T-helper 1 cell treated with Interleukin-12 subunit alpha and Interleukin-12 subunit beta and Interleukin-4 antibody, amounts not matched to agents 30 μg/mL and 1 μg/mL, for 36 hours (primary cell): Measurements from ENCODE around the gene MDM4.

Experiments
- H3K27ac Mint-ChIP-seq: one replicate; pipeline ENCODE4 v1.8.0; 2021; ENCODE audit warnings: mild to moderate bottlenecking, mixed read lengths
- H3K27me3 Mint-ChIP-seq: one replicate; pipeline ENCODE4 v1.8.0; 2021; ENCODE audit warnings: low read depth, mixed read lengths
- H3K36me3 Mint-ChIP-seq: one replicate; pipeline ENCODE4 v1.8.0; 2021; ENCODE audit warnings: low read depth, mixed read lengths
- H3K4me1 Mint-ChIP-seq: one replicate; pipeline ENCODE4 v1.8.0; 2021; ENCODE audit warnings: low read depth, mixed read lengths
- H3K4me3 Mint-ChIP-seq: one replicate; pipeline ENCODE4 v1.8.0; 2021; ENCODE audit warnings: mild to moderate bottlenecking, moderate library complexity, mixed read lengths
- H3K9me3 Mint-ChIP-seq: one replicate; pipeline ENCODE4 v1.8.0; 2021; ENCODE audit warnings: mixed read lengths

MDM4 gene

DNA sequence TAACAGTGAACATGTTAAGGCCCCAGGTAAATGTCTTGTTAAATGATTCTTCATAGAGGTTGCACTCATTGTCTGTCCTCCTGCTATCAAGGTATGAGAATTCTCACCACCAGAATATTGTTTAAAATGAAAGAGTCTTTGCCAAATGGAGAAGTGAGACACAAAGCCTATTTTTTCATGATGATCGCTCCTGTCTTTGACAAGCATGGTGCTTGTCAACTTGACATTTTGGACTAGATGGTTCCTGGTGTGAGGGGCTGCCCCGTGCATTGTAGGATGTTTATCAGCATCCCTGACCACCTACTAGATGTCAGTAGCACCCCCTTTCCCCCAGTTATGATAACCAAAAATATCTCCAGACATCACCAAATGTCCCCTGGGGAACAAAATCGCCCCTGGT is 65.6 kb downstream of the MDM4 start:
- H3K27ac Mint-ChIP-seq: no peak overlapping the region
- H3K4me1 Mint-ChIP-seq: peaks cover 32% of the 10 kb centered on the region
- no peaks in the 10 kb centered on the region for H3K9me3 Mint-ChIP-seq
- no peak overlapping the region for H3K4me3 Mint-ChIP-seq
- H3K36me3 Mint-ChIP-seq: peaks cover 6% of the 10 kb centered on the region
- H3K27me3 Mint-ChIP-seq: no peaks in the 10 kb centered on the region

DNA sequence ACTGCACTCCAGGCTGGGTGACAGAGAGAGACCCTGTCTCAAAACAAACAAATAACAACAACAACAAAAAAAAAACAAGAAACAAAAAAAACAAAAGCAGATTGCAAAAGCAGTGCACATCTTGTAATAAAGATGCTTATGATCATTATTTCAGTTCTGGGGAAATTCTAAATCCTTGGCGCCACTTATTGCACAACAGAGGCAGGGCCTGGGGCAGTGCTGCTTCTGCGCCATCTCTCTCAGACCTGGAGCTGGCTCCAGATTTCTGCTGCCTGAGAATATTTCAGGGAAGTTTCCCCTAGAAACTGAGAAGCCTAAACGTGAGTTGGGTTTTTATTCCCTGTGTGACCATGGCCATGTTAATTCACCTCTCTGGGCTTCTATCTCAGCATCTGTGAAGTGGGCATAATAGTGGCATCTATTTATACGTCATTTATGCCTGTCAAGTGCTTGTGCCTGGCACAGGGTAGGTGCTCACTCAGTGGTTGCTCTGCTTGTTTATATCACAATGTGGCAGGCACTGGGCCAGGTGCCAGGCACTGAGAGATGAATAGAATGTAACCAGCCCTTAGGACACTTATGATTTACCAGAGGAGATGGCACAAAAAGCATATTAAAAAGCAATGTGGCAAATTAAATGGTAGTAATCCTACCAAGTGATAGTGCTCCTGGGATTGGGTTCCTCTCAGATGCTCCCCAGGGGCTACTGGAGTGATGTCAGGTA is 67.9 kb downstream of the MDM4 start:
- H3K4me1 Mint-ChIP-seq: peaks cover 20% of the 10 kb centered on the region
- peaks cover 11% of the 10 kb centered on the region for H3K36me3 Mint-ChIP-seq
- H3K4me3 Mint-ChIP-seq: no peak overlapping the region
- no peaks in the 10 kb centered on the region for H3K27me3 Mint-ChIP-seq
- no peaks in the 10 kb centered on the region for H3K9me3 Mint-ChIP-seq
- H3K27ac Mint-ChIP-seq: no peak overlapping the region

GRCh38 chr1:204584699-204585372 is 68.6 kb downstream of the MDM4 start:
- Mint-ChIP-seq H3K9me3 (no peaks in the 10 kb centered on the region), H3K4me3 (no peak overlapping the region), H3K36me3 (peaks cover 11% of the 10 kb centered on the region), H3K27ac (no peak overlapping the region), H3K27me3 (no peaks in the 10 kb centered on the region), H3K4me1 (peaks cover 16% of the 10 kb centered on the region)

DNA sequence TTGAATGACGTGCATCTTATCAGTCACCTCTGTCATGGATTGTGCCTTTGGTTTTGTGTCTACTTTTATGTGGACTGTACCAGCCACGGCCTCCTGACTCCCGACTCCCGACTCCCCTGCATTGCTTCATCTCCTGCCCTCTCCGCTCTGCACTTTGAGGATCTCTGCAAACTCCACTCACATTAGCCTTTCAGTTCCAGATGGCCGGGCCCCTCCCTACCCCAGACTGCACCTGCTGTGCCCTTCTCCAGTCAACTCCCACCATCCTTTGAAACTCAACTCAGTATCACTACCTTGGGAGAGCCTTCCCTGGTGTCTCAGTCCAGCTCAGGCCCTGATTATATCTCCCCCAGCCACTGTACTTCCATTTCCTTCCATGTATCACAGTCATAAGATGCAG is 71.4 kb downstream of the MDM4 start:
- Mint-ChIP-seq H3K4me1 (peaks cover 4% of the 10 kb centered on the region), H3K27me3 (no peaks in the 10 kb centered on the region), H3K27ac (no peak overlapping the region), H3K36me3 (peaks cover 5% of the 10 kb centered on the region), H3K9me3 (no peaks in the 10 kb centered on the region), H3K4me3 (no peak overlapping the region)

DNA sequence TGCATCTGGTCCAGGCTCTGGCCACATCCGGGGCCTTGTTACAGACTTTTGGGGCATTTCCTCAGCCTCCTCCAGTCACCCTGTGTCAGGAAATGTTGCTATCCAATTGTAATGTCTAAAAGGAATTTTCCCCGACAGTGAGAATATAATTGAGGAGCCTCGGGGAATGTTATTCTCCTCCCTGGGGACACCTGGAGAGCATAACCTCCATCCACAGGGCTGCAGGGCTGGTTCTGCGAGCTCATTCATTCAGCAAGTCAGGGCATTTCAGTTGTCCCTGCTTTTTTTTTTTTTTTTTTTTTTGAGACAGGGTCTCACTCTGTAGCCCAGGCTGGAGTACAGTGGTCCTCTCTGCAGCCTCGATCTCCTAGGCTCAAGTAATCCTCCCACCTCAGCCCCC is 72.6 kb downstream of the MDM4 start:
- Mint-ChIP-seq H3K4me3 (no peak overlapping the region), H3K9me3 (no peaks in the 10 kb centered on the region), H3K36me3 (peaks cover 5% of the 10 kb centered on the region), H3K4me1 (peaks cover 4% of the 10 kb centered on the region), H3K27ac (no peak overlapping the region), H3K27me3 (no peaks in the 10 kb centered on the region)

- Mint-ChIP-seq H3K36me3 (peaks cover 5% of the 10 kb centered on the region), H3K27me3 (no peaks in the 10 kb centered on the region), H3K4me1 (peaks cover 2% of the 10 kb centered on the region), H3K4me3 (no peak overlapping the region), H3K27ac (no peak overlapping the region), H3K9me3 (no peaks in the 10 kb centered on the region)
Observed at GRCh38 chr1:204589409-204590038, 73.3 kb downstream of the MDM4 start.

GRCh38 chr1:204591473-204592090 is 75.4 kb downstream of the MDM4 start:
- no peaks in the 10 kb centered on the region for H3K4me1 Mint-ChIP-seq
- no peaks in the 10 kb centered on the region for H3K27me3 Mint-ChIP-seq
- no peak overlapping the region for H3K27ac Mint-ChIP-seq
- H3K36me3 Mint-ChIP-seq: peaks cover 11% of the 10 kb centered on the region
- H3K4me3 Mint-ChIP-seq: no peak overlapping the region
- H3K9me3 Mint-ChIP-seq: no peaks in the 10 kb centered on the region

- Mint-ChIP-seq H3K4me1 (no peaks in the 10 kb centered on the region), H3K9me3 (no peaks in the 10 kb centered on the region), H3K27ac (no peak overlapping the region), H3K27me3 (no peaks in the 10 kb centered on the region), H3K36me3 (peaks cover 12% of the 10 kb centered on the region), H3K4me3 (no peak overlapping the region)
Observed at GRCh38 chr1:204592246-204592948, 76.2 kb downstream of the MDM4 start.

DNA sequence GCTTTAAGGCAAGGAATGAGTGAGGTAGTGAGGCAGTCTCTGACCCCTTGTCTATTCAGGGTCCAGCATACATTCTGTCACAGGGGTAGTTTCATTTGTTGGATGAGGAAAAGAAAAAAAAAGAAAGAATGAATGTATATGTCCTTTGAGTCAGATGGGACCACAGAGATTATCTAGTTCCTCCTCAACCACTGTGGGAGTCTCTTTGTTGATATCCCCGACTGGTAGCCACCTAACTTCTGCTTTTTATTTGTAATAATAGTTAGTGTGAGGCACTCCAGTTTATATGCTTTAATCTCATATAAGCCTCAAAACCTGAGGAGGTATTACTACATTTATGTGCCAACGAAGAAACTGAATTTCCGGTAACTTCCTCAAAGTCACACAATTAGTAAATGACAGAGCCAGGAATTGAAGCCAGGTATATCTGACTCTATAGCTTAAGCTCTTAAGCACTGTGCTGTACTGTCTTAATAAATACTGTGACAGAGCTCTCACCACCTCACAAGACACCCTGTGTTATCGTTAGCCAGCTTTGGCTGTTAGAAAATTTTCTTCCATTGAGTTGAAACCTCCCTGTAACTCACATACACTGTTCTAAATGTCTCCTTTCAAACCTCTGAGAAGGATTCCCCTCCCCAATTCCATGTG is 82.2 kb downstream of the MDM4 start:
- no peaks in the 10 kb centered on the region for H3K9me3 Mint-ChIP-seq
- H3K36me3 Mint-ChIP-seq: peaks cover 7% of the 10 kb centered on the region
- H3K4me1 Mint-ChIP-seq: no peaks in the 10 kb centered on the region
- H3K4me3 Mint-ChIP-seq: no peak overlapping the region
- H3K27ac Mint-ChIP-seq: no peak overlapping the region
- H3K27me3 Mint-ChIP-seq: no peaks in the 10 kb centered on the region

DNA sequence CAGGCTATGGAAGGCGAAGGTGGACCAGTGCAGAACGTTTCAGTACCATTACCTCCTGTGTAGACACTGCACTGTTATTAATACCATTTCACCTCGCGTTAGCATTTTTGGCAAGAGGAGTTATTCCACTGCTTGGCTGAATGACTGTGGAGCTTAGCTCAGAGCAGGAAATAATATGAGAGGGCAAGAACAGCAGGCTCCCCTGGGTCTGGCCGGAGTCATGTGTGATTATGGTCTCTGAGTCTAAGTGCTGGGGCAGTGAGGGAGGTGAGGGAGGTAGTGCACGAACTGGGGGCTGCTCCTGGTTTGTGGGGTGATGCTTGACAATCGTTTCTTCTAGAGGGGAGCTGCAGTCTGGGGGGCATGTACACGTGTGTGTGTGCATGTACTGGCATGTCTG is 82.9 kb downstream of the MDM4 start:
- Mint-ChIP-seq H3K4me3 (no peak overlapping the region), H3K27me3 (no peaks in the 10 kb centered on the region), H3K27ac (no peak overlapping the region), H3K36me3 (peaks cover 7% of the 10 kb centered on the region), H3K9me3 (no peaks in the 10 kb centered on the region), H3K4me1 (no peaks in the 10 kb centered on the region)

DNA sequence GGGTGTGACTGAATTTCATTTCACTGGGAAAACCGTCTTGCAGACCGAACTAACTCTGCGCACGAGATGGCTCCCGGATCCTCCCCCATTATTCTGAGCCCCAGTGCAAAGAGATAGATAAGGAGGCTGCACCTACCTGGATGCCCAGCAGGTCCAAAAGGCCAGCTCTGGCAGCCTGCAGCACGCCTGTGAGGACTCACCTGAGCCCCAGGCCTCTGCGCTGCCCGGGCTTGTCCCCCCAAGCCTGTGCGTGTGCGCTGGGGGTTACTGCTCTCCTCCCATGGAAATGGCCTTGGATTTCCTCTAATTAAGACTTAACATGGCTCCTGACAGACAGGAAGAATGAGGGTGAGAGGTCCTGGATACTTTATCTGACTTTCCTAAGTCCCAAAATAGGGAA is 83.4 kb downstream of the MDM4 start:
- H3K27me3 Mint-ChIP-seq: no peaks in the 10 kb centered on the region
- no peaks in the 10 kb centered on the region for H3K9me3 Mint-ChIP-seq
- no peak overlapping the region for H3K4me3 Mint-ChIP-seq
- no peak overlapping the region for H3K27ac Mint-ChIP-seq
- H3K4me1 Mint-ChIP-seq: no peaks in the 10 kb centered on the region
- H3K36me3 Mint-ChIP-seq: peaks cover 7% of the 10 kb centered on the region

- H3K9me3 Mint-ChIP-seq: no peaks in the 10 kb centered on the region
- no peaks in the 10 kb centered on the region for H3K4me1 Mint-ChIP-seq
- no peak overlapping the region for H3K27ac Mint-ChIP-seq
- peaks cover 7% of the 10 kb centered on the region for H3K36me3 Mint-ChIP-seq
- H3K27me3 Mint-ChIP-seq: no peaks in the 10 kb centered on the region
- no peak overlapping the region for H3K4me3 Mint-ChIP-seq
Observed at GRCh38 chr1:204600203-204600602, 84.0 kb downstream of the MDM4 start.

- Mint-ChIP-seq H3K36me3 (peaks cover 3% of the 10 kb centered on the region), H3K27ac (no peak overlapping the region), H3K4me3 (no peak overlapping the region), H3K9me3 (no peaks in the 10 kb centered on the region), H3K4me1 (no peaks in the 10 kb centered on the region), H3K27me3 (no peaks in the 10 kb centered on the region)
Observed at GRCh38 chr1:204600968-204601367, 84.8 kb downstream of the MDM4 start.

- Mint-ChIP-seq H3K27ac (no peak overlapping the region), H3K36me3 (no peaks in the 10 kb centered on the region), H3K4me3 (no peak overlapping the region), H3K9me3 (no peaks in the 10 kb centered on the region), H3K27me3 (no peaks in the 10 kb centered on the region), H3K4me1 (no peaks in the 10 kb centered on the region)
Observed at GRCh38 chr1:204602111-204602579, 85.9 kb downstream of the MDM4 start.
